T-helper 1 cell (primary cell): ENCODE data around the gene KRT27.

Experiments
- DNase-seq, 5 donors: peaks; one replicate each; pipeline ENCODE4 v3.0.0-alpha.2; 2012 to 2020

The KRT27 gene

GRCh38 chr17:40809721-40810421, 27.5 kb upstream of the KRT27 start:
- no peak for DNase-seq

GRCh38 chr17:40806131-40806530, 23.8 kb upstream of the KRT27 start:
- no peak for DNase-seq

GRCh38 chr17:40803617-40804082, 21.3 kb upstream of the KRT27 start:
- peak; percentile 37 to 69 (median 60) for DNase-seq

GRCh38 chr17:40801157-40801556, 18.8 kb upstream of the KRT27 start:
- no peak for DNase-seq

GRCh38 chr17:40800381-40800780, 18.0 kb upstream of the KRT27 start:
- no peak for DNase-seq

GRCh38 chr17:40799859-40800258, 17.5 kb upstream of the KRT27 start, which contains the start of gene KRT28:
Gene KRT28 (minus strand): TSS chr17:40799959. CDS start chr17:40799893, 66 bp downstream.
- DNase-seq: no peak

- DNase-seq: no peak
These were observed 14.5 kb upstream of the KRT27 start for GRCh38 chr17:40796846-40797245.

GRCh38 chr17:40795019-40795667, 12.8 kb upstream of the KRT27 start:
- DNase-seq: no peak

GRCh38 chr17:40794466-40794865, 12.1 kb upstream of the KRT27 start:
- no peak for DNase-seq

- DNase-seq: no peak
These were observed 11.5 kb upstream of the KRT27 start for GRCh38 chr17:40793832-40794231.

GRCh38 chr17:40791787-40792436, 9.6 kb upstream of the KRT27 start:
- DNase-seq: no peak

- no peak for DNase-seq
These were observed 8.8 kb upstream of the KRT27 start for GRCh38 chr17:40791111-40791510.

- DNase-seq: peak in 1 of 5 donors; percentile 5
These were observed 3.0 kb downstream of the KRT27 start for GRCh38 chr17:40779181-40779909.

- no peak for DNase-seq
These were observed 3.9 kb downstream of the KRT27 start for GRCh38 chr17:40778461-40778860.

GRCh38 chr17:40777971-40778370, 4.4 kb downstream of the KRT27 start:
- DNase-seq: no peak

GRCh38 chr17:40777459-40777858, 4.9 kb downstream of the KRT27 start:
- no peak for DNase-seq

- DNase-seq: no peak
These were observed 6.4 kb downstream of the KRT27 start for GRCh38 chr17:40775945-40776344.

GRCh38 chr17:40772101-40772500, 10.2 kb downstream of the KRT27 start, which contains the start of gene KRT26:
Gene KRT26 (minus strand): TSS chr17:40772201. CDS start chr17:40772113, 88 bp downstream.
- DNase-seq: no peak

- DNase-seq: no peak
These were observed 16.7 kb downstream of the KRT27 start for GRCh38 chr17:40765657-40766056.

- DNase-seq: no peak
These were observed 18.6 kb downstream of the KRT27 start for GRCh38 chr17:40763752-40764151.

- DNase-seq: no peak
These were observed 22.0 kb downstream of the KRT27 start for GRCh38 chr17:40760105-40761016.

- no peak for DNase-seq
These were observed 27.1 kb downstream of the KRT27 start, which contains the start of gene KRT25 for GRCh38 chr17:40755231-40755630. Gene KRT25 (minus strand): TSS chr17:40755331. CDS start chr17:40755271, 60 bp downstream.
